IMR-90 (cell line): ENCODE data around the gene THRAP3. TPM values are rescaled to one million over a fixed set of nuclear protein-coding genes. Genes with fewer than 3 reads are reported as not detected.
A peak's percentile ranks its signal among the peaks of the same experiment; 100 is the strongest.

Experiments used
- ATAC-seq: fragments of 200-7000 bp; cut with Tn5 transposase; 2 replicates; pipeline ENCODE4 v1.9.1; 2020; ENCODE audit warnings: low read depth, mild to moderate bottlenecking, moderate library complexity
- BruUV-seq: library from RNA; stranded (reverse); fragments of 400-500 nt; replicated peaks from 2 replicates; lab custom pipeline; 2021; lab: Mats Ljungman, UMichigan
- CTCF ChIA-PET: fragments of 300-600 bp; formaldehyde crosslinking; extraction: SDS; loops from one replicate; lab custom pipeline; 2021; ENCODE audit warnings: antibody characterized with exemption; lab: Yijun Ruan, JAX
- POLR2A ChIA-PET: fragments of 300-600 bp; sonication (Branson Sonifier 250); formaldehyde crosslinking; loops from one replicate; lab custom pipeline; 2022; ENCODE audit warnings: antibody characterized with exemption; ENCODE audit not compliant: unreplicated experiment; lab: Charles Lee
- DNase-seq: peaks from one replicate; pipeline ENCODE4 v3.0.0; 2013
- H2AFZ ChIP-seq: replicated peaks from 2 replicates; pipeline ENCODE3; 2013; ENCODE audit warnings: low read length, mild to moderate bottlenecking; ENCODE audit not compliant: poor library complexity
- H2AK5ac ChIP-seq: 2 replicates; pipeline ENCODE4 v1.6.1; 2013; ENCODE audit warnings: low read depth, low read length, inconsistent platforms
- H2AK9ac ChIP-seq: replicated peaks from 2 replicates; pipeline ENCODE3; 2013; ENCODE audit warnings: mild to moderate bottlenecking, low read depth, low read length, moderate library complexity; ENCODE audit not compliant: poor library complexity
- H2BK120ac ChIP-seq: 2 replicates; pipeline ENCODE4 v1.6.1; 2013; ENCODE audit warnings: low read depth, low read length, inconsistent platforms
- H2BK15ac ChIP-seq: 3 replicates; pipeline ENCODE4 v1.6.1; 2013; ENCODE audit warnings: low read depth, low read length, inconsistent platforms
- H2BK20ac ChIP-seq: 2 replicates; pipeline ENCODE4 v1.6.1; 2013; ENCODE audit warnings: low read depth, mild to moderate bottlenecking, inconsistent platforms, low read length, moderate library complexity
- H2BK5ac ChIP-seq: 2 replicates; pipeline ENCODE4 v1.6.1; 2013; ENCODE audit warnings: mild to moderate bottlenecking, low read depth, low read length, inconsistent platforms; ENCODE audit not compliant: poor library complexity, severe bottlenecking
- H3K14ac ChIP-seq: replicated peaks from 2 replicates; pipeline ENCODE4 v1.6.1; 2013; ENCODE audit warnings: low read depth, low read length, inconsistent platforms
- H3K18ac ChIP-seq: 2 replicates; pipeline ENCODE4 v1.6.1; 2013; ENCODE audit warnings: low read depth, low read length, control low read depth
- H3K23ac ChIP-seq: 2 replicates; pipeline ENCODE4 v1.6.1; 2013; ENCODE audit warnings: low read depth, low read length, inconsistent platforms
- H3K27ac ChIP-seq: 2 replicates; pipeline ENCODE4 v1.5.1; 2013; ENCODE audit warnings: mild to moderate bottlenecking, control low read depth, low read length; ENCODE audit not compliant: insufficient read depth
- H3K27me3 ChIP-seq: 2 replicates; pipeline ENCODE4 v1.6.1; 2013; ENCODE audit warnings: low read length; ENCODE audit not compliant: control insufficient read depth, insufficient read depth
- H3K36me3 ChIP-seq: 2 replicates; pipeline ENCODE4 v1.6.1; 2013; ENCODE audit warnings: low read length, mixed read lengths; ENCODE audit not compliant: control insufficient read depth, insufficient read depth
- H3K4ac ChIP-seq: 2 replicates; pipeline ENCODE4 v1.6.1; 2013; ENCODE audit warnings: low read depth, low read length, inconsistent platforms
- H3K4me1 ChIP-seq: 2 replicates; pipeline ENCODE4 v1.6.1; 2013; ENCODE audit warnings: low read length, mixed read lengths; ENCODE audit not compliant: control insufficient read depth, insufficient read depth
- H3K4me2 ChIP-seq: 2 replicates; pipeline ENCODE4 v1.6.1; 2013; ENCODE audit warnings: low read depth, mild to moderate bottlenecking, control low read depth, low read length, moderate library complexity
- H3K4me3 ChIP-seq: 2 replicates; pipeline ENCODE4 v1.5.1; 2013; ENCODE audit warnings: low read depth, mild to moderate bottlenecking, control low read depth, low read length, moderate library complexity; ENCODE audit not compliant: insufficient read depth
- H3K56ac ChIP-seq: 2 replicates; pipeline ENCODE4 v1.6.1; 2013; ENCODE audit warnings: low read length, inconsistent platforms; ENCODE audit not compliant: insufficient read depth; ENCODE audit errors: extremely low read depth
- H3K79me1 ChIP-seq, 2 experiments: 2 replicates each; pipeline ENCODE4 v1.6.1; 2013; ENCODE audit warnings: low read length in 2 of 2, inconsistent platforms in 1 of 2, low read depth in 1 of 2
- H3K9ac ChIP-seq: 2 replicates; pipeline ENCODE4 v1.6.1; 2013; ENCODE audit warnings: low read depth, low read length, control low read depth
- H3K9me1 ChIP-seq: 2 replicates; pipeline ENCODE4 v1.6.1; 2013; ENCODE audit warnings: low read length, inconsistent platforms; ENCODE audit not compliant: insufficient read depth
- H3K9me3 ChIP-seq: 2 replicates; pipeline ENCODE4 v1.6.1; 2013; ENCODE audit warnings: low read length; ENCODE audit not compliant: control insufficient read depth, insufficient read depth
- H4K20me1 ChIP-seq: 2 replicates; pipeline ENCODE4 v1.6.1; 2013; ENCODE audit warnings: low read length, inconsistent platforms; ENCODE audit not compliant: insufficient read depth
- H4K5ac ChIP-seq: 2 replicates; pipeline ENCODE4 v1.6.1; 2013; ENCODE audit warnings: mild to moderate bottlenecking, low read depth, low read length, control low read depth
- H4K8ac ChIP-seq, 2 experiments: 2 replicates each; pipeline ENCODE4 v1.6.1; 2013; ENCODE audit warnings: low read depth in 2 of 2, low read length in 2 of 2, control low read depth in 1 of 2, inconsistent platforms in 1 of 2
- H4K91ac ChIP-seq: 2 replicates; pipeline ENCODE4 v1.6.1; 2013; ENCODE audit warnings: low read depth, low read length, inconsistent platforms; ENCODE audit not compliant: insufficient read depth
- BHLHE40 ChIP-seq: fragments of 150-350 bp; IDR thresholded peaks from 2 replicates; pipeline ENCODE4 v1.6.1; 2016; ENCODE audit warnings: mild to moderate bottlenecking, low read depth, low read length
- CEBPB ChIP-seq: IDR thresholded peaks from 2 replicates; pipeline ENCODE4 v1.6.1; 2012; ENCODE audit warnings: low read depth, low read length, improper control_type of control experiment
- ELK1 ChIP-seq: fragments of 150-350 bp; IDR thresholded peaks from 2 replicates; pipeline ENCODE4 v1.6.1; 2016; ENCODE audit warnings: low read depth, mild to moderate bottlenecking, low read length, moderate library complexity, borderline replicate concordance
- FOS ChIP-seq: fragments of 150-350 bp; IDR thresholded peaks from 2 replicates; pipeline ENCODE4 v1.6.1; 2016; ENCODE audit warnings: low read depth, low read length
- MAFK ChIP-seq: IDR thresholded peaks from 2 replicates; pipeline ENCODE4 v1.6.1; 2012; ENCODE audit warnings: low read depth, low read length, improper control_type of control experiment
- MAZ ChIP-seq: IDR thresholded peaks from 2 replicates; pipeline ENCODE4 v1.6.1; 2012; ENCODE audit warnings: low read depth, mild to moderate bottlenecking, low read length, improper control_type of control experiment, moderate library complexity, borderline replicate concordance
- MXI1 ChIP-seq: IDR thresholded peaks from 2 replicates; pipeline ENCODE4 v1.6.1; 2012; ENCODE audit warnings: low read depth, mild to moderate bottlenecking, low read length, moderate library complexity, borderline replicate concordance
- NFE2L2 ChIP-seq: fragments of 150-350 bp; IDR thresholded peaks from 2 replicates; pipeline ENCODE4 v1.6.1; 2016; ENCODE audit warnings: low read depth, mild to moderate bottlenecking, low read length
- POLR2A ChIP-seq: IDR thresholded peaks from 2 replicates; pipeline ENCODE4 v1.6.1; 2012; ENCODE audit warnings: mild to moderate bottlenecking, low read depth, low read length
- RAD21 ChIP-seq: IDR thresholded peaks from 2 replicates; pipeline ENCODE4 v1.6.1; 2012; ENCODE audit warnings: low read length, improper control_type of control experiment
- RCOR1 ChIP-seq: IDR thresholded peaks from 2 replicates; pipeline ENCODE4 v1.6.1; 2012; ENCODE audit warnings: mild to moderate bottlenecking, low read length, improper control_type of control experiment; ENCODE audit not compliant: insufficient replicate concordance
- RFX5 ChIP-seq: IDR thresholded peaks from 2 replicates; pipeline ENCODE4 v1.8.0; 2012; ENCODE audit warnings: low read depth, mild to moderate bottlenecking, low read length, moderate library complexity
- SMC3 ChIP-seq: fragments of 150-350 bp; IDR thresholded peaks from 2 replicates; pipeline ENCODE4 v1.6.1; 2016; ENCODE audit warnings: low read depth, mild to moderate bottlenecking, antibody characterized with exemption, low read length, moderate library complexity
- USF2 ChIP-seq: fragments of 150-350 bp; IDR thresholded peaks from 2 replicates; pipeline ENCODE4 v1.6.1; 2017; ENCODE audit warnings: mild to moderate bottlenecking, antibody characterized with exemption, low read length, low read depth
- WGBS, 2 experiments: methylation state at CpG; one replicate each; pipeline versions ENCODE4 v1.1.5 to v1.1.7; 2013; ENCODE audit warnings: missing lambda C conversion rate in 2 of 2; ENCODE audit not compliant: insufficient read length in 1 of 2; ENCODE audit errors: extremely low coverage in 2 of 2; 5-methylcytosine and 5-hydroxymethylcytosine counted together
- dilution Hi-C: fragments of 300-500 bp; cut with HindIII; formaldehyde crosslinking; loops from one replicate; pipeline ENCODE4 v1.14.3; 2018; ENCODE audit warnings: low sequenced_read_pairs; ENCODE audit not compliant: unreplicated experiment
- in situ Hi-C: fragments of 300-500 bp; cut with MboI; formaldehyde crosslinking; loops from 3 replicates; pipeline ENCODE4 v1.14.3; 2019; ENCODE audit warnings: low sequenced_read_pairs, inconsistent platforms, mixed read lengths
- intact Hi-C: fragments of 100-400 bp; cut with micrococcal nuclease; formaldehyde crosslinking; loops from 2 replicates; pipeline ENCODE4 v1.10.0; 2022
- polyA plus RNA-seq, 3 experiments: library from polyadenylated mRNA; depleted of rRNA; stranded (reverse); fragments of >200 nt; gene quantifications; 2 replicates each; pipeline ENCODE4 v1.2.3, GENCODE V29; 2012; ENCODE audit warnings: low replicate concordance in 1 of 3
- total RNA-seq: library from RNA; depleted of rRNA; stranded (reverse); fragments of >200 nt; gene quantifications from 2 replicates; pipeline ENCODE4 v1.2.3, GENCODE V29; 2012

Gene THRAP3
- total and polyA plus RNA-seq, 2 of the 4 experiments (the other 2 are of a cell fraction): 60.6 to 66.5 TPM

GRCh38 chr1:36352910-36353878 is 129.0 kb downstream of the THRAP3 start:
- in situ Hi-C loops (no loop called here), intact Hi-C loops (loop anchor here (2.0 kb wide), 1 partner anchor 16 kb away; no protein-coding TSS in a partner anchor), dilution Hi-C loops (no loop called here)
- Histone ChIP-seq H4K5ac (peak overlapping the region; percentile 79), H2BK20ac (peak overlapping the region; percentile 98), H3K4me3 (no peak overlapping the region), H3K4me2 (peak overlapping the region; percentile 36; the same call in 1 of the 2 replicates), H3K27ac (peak overlapping the region; percentile 91), H4K91ac (peak overlapping the region; percentile 100), H2BK120ac (peak overlapping the region; percentile 99), H3K9ac (peak overlapping the region; percentile 15; the same call in 1 of the 2 replicates), H2AK5ac (peak overlapping the region; percentile 99), H4K20me1 (no peaks in the 10 kb centered on the region), H3K56ac (peak overlapping the region; percentile 74), H3K18ac (peak overlapping the region; percentile 79), H4K8ac (peak overlapping the region; percentile 78 to 98), H2BK5ac (peak overlapping the region; percentile 99), H3K4me1 (peaks cover 45% of the 10 kb centered on the region), H2AFZ (peak overlapping the region; percentile 56), H3K36me3 (peaks cover 46% of the 10 kb centered on the region), H3K14ac (peak overlapping the region; percentile 92), H3K23ac (peak overlapping the region; percentile 99), H2BK15ac (peak overlapping the region; percentile 93), H3K4ac (peak overlapping the region; percentile 100), H3K27me3 (no peaks in the 10 kb centered on the region), H3K9me3 (no peaks in the 10 kb centered on the region), H2AK9ac (peak overlapping the region; percentile 100), H3K9me1 (peaks cover 39% of the 10 kb centered on the region), H3K79me1 (peaks cover 15 to 76% of the 10 kb centered on the region in 2 experiments; a peak in 3 of 4 replicates)
- 54% methylated on average over 7 of the region's 15 CpGs; no CpG with 5 or more reads in 1 of the 2 experiments for WGBS, 2 experiments
- ChIA-PET CTCF (interaction anchor here (1.1 to 3.2 kb wide), 3 partner anchors 11 to 67 kb away, joined by 3 to 18 read pairs (median 4); partner anchors contain the start of gene EVA1B), POLR2A (interaction anchor here (0.5 to 1.7 kb wide), 2 partner anchors 204 to 207 kb away, joined by 3 to 5 read pairs; partner anchors contain the start of gene TRAPPC3)
- peak; percentile 79 for DNase-seq
- no peak for TF ChIP-seq SMC3
- peak; percentile 57 for TF ChIP-seq FOS
- no peak for TF ChIP-seq RFX5
- no peak for TF ChIP-seq POLR2A
- TF ChIP-seq NFE2L2: no peak
- TF ChIP-seq MXI1: no peak
- no peak for TF ChIP-seq RCOR1
- no peak for TF ChIP-seq RAD21
- TF ChIP-seq MAFK: no peak
- no peak for TF ChIP-seq ELK1
- TF ChIP-seq USF2: no peak
- TF ChIP-seq BHLHE40: no peak
- TF ChIP-seq CEBPB: no peak
- 0 out of 2 replicates have a peak, but pooled peaks have one; percentile 6 for TF ChIP-seq MAZ
- BruUV-seq: no TSS peak
- peak; percentile 19 for ATAC-seq
